ENCODE measurements around the gene RAD23A.
A peak's percentile ranks its signal among the peaks of the same experiment; 100 is the strongest.

DNA sequence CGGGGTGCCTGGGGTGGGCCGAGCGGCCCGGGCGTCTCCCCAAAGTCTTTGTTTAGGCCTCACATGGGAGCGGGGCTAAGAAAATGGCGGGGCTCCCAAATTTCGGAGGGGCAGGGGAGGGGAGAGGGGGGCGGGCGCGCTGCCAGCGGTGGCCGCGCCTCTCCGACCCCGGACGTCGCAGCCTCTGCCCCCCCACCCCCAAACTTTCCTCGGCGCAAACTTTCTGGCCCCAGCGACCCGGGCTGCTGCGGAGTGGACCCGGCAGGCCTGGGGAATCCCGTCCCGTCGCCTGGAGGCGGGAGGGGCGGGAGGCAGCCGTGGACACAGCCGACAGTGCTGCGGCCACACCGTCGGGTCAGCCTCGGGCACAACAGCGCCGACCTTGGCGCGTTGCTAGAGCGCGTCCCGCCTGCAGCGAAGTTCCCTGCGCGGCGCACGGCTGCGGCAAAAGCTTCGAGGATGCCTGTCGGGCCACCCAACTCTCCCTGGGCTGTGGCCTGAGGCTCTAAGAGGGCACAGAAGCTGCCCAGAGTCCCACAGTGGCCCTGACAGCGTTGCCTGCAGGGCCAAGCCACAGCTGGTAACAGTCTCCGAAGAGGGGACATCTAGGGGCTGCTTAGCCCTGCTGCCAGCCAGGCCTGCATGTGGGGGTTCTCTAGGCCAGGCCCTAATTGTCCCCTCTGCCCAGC, 50.9 kb downstream of the RAD23A start:
- TF ChIP-seq, protein P1, sequence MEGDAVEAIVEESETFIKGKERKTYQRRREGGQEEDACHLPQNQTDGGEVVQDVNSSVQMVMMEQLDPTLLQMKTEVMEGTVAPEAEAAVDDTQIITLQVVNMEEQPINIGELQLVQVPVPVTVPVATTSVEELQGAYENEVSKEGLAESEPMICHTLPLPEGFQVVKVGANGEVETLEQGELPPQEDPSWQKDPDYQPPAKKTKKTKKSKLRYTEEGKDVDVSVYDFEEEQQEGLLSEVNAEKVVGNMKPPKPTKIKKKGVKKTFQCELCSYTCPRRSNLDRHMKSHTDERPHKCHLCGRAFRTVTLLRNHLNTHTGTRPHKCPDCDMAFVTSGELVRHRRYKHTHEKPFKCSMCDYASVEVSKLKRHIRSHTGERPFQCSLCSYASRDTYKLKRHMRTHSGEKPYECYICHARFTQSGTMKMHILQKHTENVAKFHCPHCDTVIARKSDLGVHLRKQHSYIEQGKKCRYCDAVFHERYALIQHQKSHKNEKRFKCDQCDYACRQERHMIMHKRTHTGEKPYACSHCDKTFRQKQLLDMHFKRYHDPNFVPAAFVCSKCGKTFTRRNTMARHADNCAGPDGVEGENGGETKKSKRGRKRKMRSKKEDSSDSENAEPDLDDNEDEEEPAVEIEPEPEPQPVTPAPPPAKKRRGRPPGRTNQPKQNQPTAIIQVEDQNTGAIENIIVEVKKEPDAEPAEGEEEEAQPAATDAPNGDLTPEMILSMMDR (IDR thresholded peaks at IDR 0.05) = peak in 1 of 4 experiments; percentile 17
- no peak for TF ChIP-seq POLR2AphosphoS5 (IDR thresholded peaks at IDR 0.05)

Data from prostate gland (tissue), 2 donors.